Activated B cell treated with CpG ODN at 0.5 μM for 24 hours (primary cell): ENCODE measurements around the gene ECI2. TPM values are rescaled to one million over a fixed set of nuclear protein-coding genes. Genes with fewer than 3 reads are reported as not detected.

Experiments
- ATAC-seq: fragments of 200-7000 bp; cut with Tn5 transposase; one replicate; pipeline ENCODE4 v1.10.0; 2021; ENCODE audit warnings: low read depth, mild to moderate bottlenecking, moderate library complexity
- CTCF ChIA-PET: fragments of 350-600 bp; sonication (Branson Sonifier 250); formaldehyde crosslinking; loops from one replicate; lab custom pipeline; 2021; ENCODE audit warnings: antibody characterized with exemption; lab: Charles Lee
- POLR2A ChIA-PET: fragments of 350-600 bp; sonication (Branson Sonifier 250); formaldehyde crosslinking; loops from one replicate; lab custom pipeline; 2021; ENCODE audit warnings: antibody characterized with exemption; lab: Charles Lee
- DNase-seq: peaks from one replicate; pipeline ENCODE4 v3.0.0; 2022
- H3K27ac Mint-ChIP-seq: one replicate; pipeline ENCODE4 v1.8.0; 2020; ENCODE audit warnings: mixed read lengths
- H3K27me3 Mint-ChIP-seq: one replicate; pipeline ENCODE4 v1.8.0; 2021; ENCODE audit warnings: mixed read lengths
- H3K36me3 Mint-ChIP-seq: one replicate; pipeline ENCODE4 v1.8.0; 2021; ENCODE audit warnings: low read depth, mixed read lengths
- H3K4me1 Mint-ChIP-seq: one replicate; pipeline ENCODE4 v1.8.0; 2021; ENCODE audit warnings: mixed read lengths
- H3K4me3 Mint-ChIP-seq: one replicate; pipeline ENCODE4 v1.8.0; 2020; ENCODE audit warnings: mild to moderate bottlenecking, mixed read lengths
- H3K9me3 Mint-ChIP-seq: one replicate; pipeline ENCODE4 v1.8.0; 2020; ENCODE audit warnings: mixed read lengths
- intact Hi-C: fragments of 100-400 bp; cut with micrococcal nuclease; formaldehyde crosslinking; loops from one replicate; pipeline ENCODE4 v1.15.1; 2024
- total RNA-seq: library from RNA; stranded (reverse); gene quantifications from 2 replicates; pipeline ENCODE4 v1.2.3, GENCODE V29; 2022
- TF ChIP-seq, protein P1 (sequence below): fragments of 200-600 bp; IDR thresholded peaks from one replicate; pipeline ENCODE4 v1.8.0; 2022; ENCODE audit warnings: antibody characterized with exemption, mild to moderate bottlenecking

Gene ECI2
- total RNA-seq, 1 donor from 2014 or later: 15.8 TPM

DNA sequence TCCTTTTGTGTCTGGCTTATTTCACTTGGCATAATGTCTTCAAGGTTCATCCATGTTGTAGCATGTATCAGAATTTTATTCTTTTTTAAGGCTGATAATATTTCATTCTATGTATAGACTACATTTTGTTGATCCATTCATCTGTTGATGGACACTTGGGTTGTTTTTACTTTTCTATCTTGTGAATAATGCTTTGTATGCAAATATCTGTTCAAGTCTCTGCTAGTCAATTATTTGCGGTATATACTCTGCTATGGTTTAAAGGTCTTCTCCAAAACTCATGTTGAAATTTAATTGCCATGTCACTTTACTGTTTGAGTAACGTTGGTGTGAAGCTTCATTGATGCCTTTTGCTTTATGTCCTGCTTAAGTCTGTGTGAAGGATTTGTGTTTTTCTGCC, 27.5 kb downstream of the ECI2 start:
- no peaks in the 10 kb centered on the region for H3K36me3 Mint-ChIP-seq
- POLR2A ChIA-PET: no interaction called here
- TF ChIP-seq, protein P1, sequence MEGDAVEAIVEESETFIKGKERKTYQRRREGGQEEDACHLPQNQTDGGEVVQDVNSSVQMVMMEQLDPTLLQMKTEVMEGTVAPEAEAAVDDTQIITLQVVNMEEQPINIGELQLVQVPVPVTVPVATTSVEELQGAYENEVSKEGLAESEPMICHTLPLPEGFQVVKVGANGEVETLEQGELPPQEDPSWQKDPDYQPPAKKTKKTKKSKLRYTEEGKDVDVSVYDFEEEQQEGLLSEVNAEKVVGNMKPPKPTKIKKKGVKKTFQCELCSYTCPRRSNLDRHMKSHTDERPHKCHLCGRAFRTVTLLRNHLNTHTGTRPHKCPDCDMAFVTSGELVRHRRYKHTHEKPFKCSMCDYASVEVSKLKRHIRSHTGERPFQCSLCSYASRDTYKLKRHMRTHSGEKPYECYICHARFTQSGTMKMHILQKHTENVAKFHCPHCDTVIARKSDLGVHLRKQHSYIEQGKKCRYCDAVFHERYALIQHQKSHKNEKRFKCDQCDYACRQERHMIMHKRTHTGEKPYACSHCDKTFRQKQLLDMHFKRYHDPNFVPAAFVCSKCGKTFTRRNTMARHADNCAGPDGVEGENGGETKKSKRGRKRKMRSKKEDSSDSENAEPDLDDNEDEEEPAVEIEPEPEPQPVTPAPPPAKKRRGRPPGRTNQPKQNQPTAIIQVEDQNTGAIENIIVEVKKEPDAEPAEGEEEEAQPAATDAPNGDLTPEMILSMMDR: no peak
- peaks cover 8% of the 10 kb centered on the region for H3K27me3 Mint-ChIP-seq
- DNase-seq (no peak), ATAC-seq (no peak)
- CTCF ChIA-PET: no interaction called here
- H3K4me3 Mint-ChIP-seq: no peak overlapping the region
- H3K4me1 Mint-ChIP-seq: no peaks in the 10 kb centered on the region
- peaks cover 7% of the 10 kb centered on the region for H3K9me3 Mint-ChIP-seq
- H3K27ac Mint-ChIP-seq: no peak overlapping the region
- intact Hi-C loops: no loop called here

DNA sequence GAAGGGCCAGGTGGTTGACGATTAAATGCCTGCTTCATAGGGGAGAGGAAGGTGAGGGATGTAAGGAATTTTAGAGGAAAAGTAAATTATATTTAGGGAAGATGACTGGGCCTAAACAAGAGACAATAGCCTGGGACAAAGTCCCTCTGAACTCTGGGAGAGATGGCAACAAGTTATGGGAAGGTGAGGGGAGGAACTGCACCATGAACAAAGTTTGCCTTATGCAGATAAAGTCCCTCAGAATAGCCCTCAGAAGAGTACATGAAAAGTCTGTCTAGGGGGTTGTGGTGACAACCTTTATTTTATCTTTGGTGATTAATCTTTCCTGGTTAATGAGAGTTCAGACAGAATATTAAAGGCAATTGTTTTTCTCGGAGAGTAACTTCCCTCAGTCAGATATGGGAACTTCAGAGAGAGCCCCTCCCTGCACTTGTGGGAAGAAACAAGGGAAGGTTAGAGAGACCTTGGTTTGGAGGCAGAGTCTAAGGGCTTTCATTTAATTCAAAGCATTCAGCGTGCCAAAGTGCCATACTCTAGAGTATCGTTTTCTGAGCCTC, 29.3 kb downstream of the ECI2 start:
- ChIA-PET POLR2A (no interaction called here), CTCF (no interaction called here)
- Mint-ChIP-seq H3K4me3 (no peak overlapping the region), H3K4me1 (no peaks in the 10 kb centered on the region), H3K9me3 (no peaks in the 10 kb centered on the region), H3K27ac (no peak overlapping the region), H3K27me3 (peaks cover 6% of the 10 kb centered on the region), H3K36me3 (no peaks in the 10 kb centered on the region)
- ATAC-seq (no peak), DNase-seq (no peak)
- TF ChIP-seq, protein P1: no peak
- intact Hi-C loops: no loop called here

DNA sequence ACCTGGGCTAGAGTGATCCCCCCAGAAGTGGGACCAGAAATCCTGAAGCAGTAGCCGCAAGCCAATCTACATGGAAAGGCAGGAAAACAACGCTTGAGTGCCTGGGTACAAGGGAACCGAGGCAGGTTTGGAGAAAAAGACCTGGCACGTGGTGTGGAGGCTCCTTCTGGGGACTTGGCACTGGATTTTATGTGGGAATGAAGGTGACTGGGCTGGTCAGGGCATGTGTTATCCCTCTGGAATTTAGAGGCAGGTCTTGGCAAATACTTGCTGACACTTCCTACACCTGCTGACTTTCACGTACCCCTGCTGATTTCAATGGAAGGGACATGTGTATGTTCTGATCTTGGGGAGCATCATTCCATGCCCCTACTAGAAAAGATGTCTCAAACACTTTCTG, 31.4 kb downstream of the ECI2 start:
- ChIA-PET CTCF (no interaction called here), POLR2A (no interaction called here)
- no peak for DNase-seq
- Mint-ChIP-seq H3K4me1 (no peaks in the 10 kb centered on the region), H3K9me3 (no peaks in the 10 kb centered on the region), H3K4me3 (no peak overlapping the region), H3K27ac (no peak overlapping the region), H3K27me3 (peaks cover 6% of the 10 kb centered on the region), H3K36me3 (no peaks in the 10 kb centered on the region)
- TF ChIP-seq, protein P1: no peak
- ATAC-seq: no peak
- intact Hi-C loops: no loop called here

DNA sequence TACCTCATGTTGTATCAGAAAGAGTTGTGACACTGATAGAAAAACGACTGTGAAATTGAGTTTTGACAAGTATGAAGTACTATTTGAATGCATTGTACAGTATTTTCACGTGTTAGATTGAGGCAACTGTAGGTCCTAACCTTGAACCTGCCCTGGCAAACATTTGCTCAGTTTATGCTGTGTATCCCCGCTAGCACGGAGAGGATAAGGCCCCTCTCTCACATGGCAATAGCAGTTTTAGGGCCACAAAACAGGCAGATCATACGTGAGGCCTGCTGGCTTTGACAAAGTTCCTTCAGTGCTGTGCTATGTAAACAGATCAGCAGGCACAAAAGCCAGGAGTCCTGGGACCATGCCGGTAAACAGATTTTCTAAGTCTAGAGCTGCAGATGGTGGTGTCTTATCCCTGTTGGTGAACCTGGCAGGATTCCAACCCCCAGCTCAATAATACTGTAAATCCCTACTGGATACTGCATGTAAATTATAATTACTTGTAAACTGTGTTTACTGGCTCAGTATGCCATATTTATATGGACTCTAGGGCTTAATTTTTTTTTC, 32.6 kb downstream of the ECI2 start:
- DNase-seq: no peak
- POLR2A ChIA-PET: interaction anchor here (0.6 kb wide), 1 partner anchor 58 kb away, joined by 3 read pairs; no protein-coding TSS in a partner anchor
- peaks cover 6% of the 10 kb centered on the region for H3K27me3 Mint-ChIP-seq
- no peaks in the 10 kb centered on the region for H3K36me3 Mint-ChIP-seq
- ATAC-seq: no peak
- no peaks in the 10 kb centered on the region for H3K4me1 Mint-ChIP-seq
- H3K27ac Mint-ChIP-seq: no peak overlapping the region
- H3K4me3 Mint-ChIP-seq: no peak overlapping the region
- no peaks in the 10 kb centered on the region for H3K9me3 Mint-ChIP-seq
- CTCF ChIA-PET: no interaction called here
- TF ChIP-seq, protein P1: no peak
- intact Hi-C loops: no loop called here

DNA sequence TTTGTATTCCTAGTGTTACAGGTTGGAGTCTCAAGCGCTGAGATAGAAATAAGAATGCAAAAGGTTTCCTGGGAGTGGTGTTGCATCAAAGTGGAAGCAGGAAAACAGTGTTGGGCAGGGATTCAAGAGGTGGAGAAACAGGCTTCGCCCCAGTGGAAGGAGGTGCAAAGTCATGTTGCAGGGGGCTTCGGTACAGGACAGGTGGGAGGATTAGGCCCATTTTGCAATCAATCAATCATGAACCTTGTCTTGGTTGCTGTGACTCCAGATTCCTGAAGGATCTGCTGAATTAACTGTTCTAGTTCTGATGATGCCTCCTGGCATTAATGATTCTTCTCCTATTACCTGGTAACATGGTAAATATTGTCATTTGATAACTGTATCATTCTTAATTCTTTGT, 34.1 kb downstream of the ECI2 start:
- POLR2A ChIA-PET: no interaction called here
- CTCF ChIA-PET: no interaction called here
- no peak for ATAC-seq
- Mint-ChIP-seq H3K4me3 (no peak overlapping the region), H3K4me1 (no peaks in the 10 kb centered on the region), H3K9me3 (no peaks in the 10 kb centered on the region), H3K27ac (no peak overlapping the region), H3K27me3 (peaks cover 6% of the 10 kb centered on the region), H3K36me3 (no peaks in the 10 kb centered on the region)
- no peak for DNase-seq
- intact Hi-C loops: no loop called here
- TF ChIP-seq, protein P1: no peak
